Stimulated activated CD8-positive, alpha-beta memory T cell treated with anti-CD3 and anti-CD28 coated beads, Interleukin-4, amount 100 ng/mL, for 48 hours (primary cell): ENCODE data around the gene IL33.
A peak's percentile ranks its signal among the peaks of the same experiment; 100 is the strongest.

Experiments
- DNase-seq: peaks from one replicate; pipeline ENCODE4 v3.0.0-alpha.2; 2020

IL33 gene

DNA sequence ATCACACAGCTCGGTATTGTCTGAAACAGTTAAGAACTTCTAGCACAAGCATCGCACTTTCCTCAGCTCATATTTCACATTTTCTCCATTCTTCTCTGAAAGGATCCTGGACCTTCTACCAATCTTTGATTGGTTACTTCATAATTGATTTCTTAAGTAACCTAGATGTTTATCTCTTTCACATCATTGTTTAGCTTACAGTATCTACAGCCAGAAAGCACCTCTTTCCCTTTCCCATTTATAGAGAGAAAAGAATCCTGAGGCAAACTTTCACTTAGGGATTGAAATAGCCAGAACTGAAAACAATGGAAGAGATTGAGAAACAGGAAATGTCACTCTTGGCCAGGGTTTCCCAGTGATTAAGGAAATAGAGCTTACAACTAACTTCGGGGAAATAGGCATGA is 2.5 kb downstream of the IL33 start:
- DNase-seq: no peak

DNA sequence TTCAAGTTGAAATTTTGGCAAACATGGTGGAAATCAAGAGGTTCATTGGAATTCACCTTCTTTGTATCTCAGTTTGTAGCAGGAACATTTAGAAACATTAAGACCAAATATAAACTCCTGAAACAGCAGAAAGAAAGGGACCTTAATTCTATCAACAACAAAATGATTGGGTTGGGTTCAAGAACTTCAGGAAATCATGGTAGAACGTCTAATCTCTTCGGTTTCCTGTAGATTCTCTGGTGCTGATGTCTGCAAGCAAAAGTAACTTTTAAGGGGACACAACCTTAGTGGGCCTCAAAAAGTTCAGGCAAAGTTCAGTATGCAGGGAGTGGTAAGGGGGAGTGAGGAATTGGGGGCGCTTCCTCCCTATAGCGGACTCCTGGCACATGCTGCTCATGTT is 3.4 kb downstream of the IL33 start:
- DNase-seq: no peak

GRCh38 chr9:6219981-6220380 is 4.4 kb downstream of the IL33 start:
- no peak for DNase-seq

- DNase-seq: no peak
Observed at GRCh38 chr9:6224393-6225154, 9.0 kb downstream of the IL33 start.

GRCh38 chr9:6226696-6227095 is 11.1 kb downstream of the IL33 start:
- DNase-seq: no peak

- DNase-seq: no peak
Observed at GRCh38 chr9:6229186-6229585, 13.6 kb downstream of the IL33 start.

DNA sequence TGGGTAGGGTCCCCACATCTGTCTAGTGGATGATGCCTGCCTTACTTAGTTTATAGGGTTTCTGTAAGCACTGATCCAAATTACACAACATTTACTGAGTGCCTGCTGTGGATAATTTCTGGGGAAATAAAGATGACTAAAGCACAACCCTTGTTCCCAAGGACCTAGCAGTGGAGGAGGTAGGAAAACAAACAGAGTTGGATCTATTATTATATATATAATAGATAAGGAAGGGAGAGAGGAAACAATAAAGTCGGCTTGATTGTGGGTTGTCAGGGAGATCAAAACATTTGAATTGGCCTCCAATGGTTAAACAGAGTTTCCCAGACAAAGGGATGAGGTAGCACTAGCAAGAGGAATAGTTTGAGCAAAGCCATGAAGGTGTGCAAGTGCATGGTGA is 14.0 kb downstream of the IL33 start:
- DNase-seq: no peak

DNA sequence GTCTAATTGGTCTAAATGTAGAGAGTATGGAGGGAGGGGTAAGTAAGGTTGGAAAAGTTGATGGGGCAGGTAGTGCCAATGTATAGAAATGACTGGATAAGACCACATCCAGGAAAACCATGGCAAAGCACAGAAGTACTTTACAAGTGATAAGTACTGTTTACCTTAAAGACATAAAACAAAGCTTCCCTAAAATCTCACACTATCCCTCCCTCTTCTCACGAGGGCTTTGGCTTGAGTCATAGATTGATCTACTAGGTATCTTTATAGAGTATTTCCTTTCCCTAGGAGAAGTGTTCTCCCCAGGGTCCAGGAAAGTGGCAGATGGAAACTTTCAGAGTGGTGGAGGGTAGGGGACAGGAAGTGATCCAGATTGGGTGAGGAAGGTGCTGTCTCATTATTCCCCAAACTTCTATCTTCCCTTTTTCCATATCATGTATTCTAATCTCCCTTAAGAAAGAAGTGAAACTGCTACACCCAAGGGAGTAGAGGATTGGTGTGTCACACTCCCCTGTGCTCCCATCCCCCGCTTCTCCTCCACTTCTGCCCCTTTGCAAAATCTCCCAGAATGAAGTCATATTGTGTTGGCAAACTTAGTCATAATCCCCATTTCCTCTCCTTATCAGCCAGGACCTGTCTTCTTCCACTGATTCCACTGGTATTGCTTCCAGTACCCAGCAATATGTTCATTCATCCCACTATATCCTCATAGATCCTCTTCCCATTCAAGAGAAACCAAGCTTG is 14.6 kb downstream of the IL33 start:
- DNase-seq: no peak

DNA sequence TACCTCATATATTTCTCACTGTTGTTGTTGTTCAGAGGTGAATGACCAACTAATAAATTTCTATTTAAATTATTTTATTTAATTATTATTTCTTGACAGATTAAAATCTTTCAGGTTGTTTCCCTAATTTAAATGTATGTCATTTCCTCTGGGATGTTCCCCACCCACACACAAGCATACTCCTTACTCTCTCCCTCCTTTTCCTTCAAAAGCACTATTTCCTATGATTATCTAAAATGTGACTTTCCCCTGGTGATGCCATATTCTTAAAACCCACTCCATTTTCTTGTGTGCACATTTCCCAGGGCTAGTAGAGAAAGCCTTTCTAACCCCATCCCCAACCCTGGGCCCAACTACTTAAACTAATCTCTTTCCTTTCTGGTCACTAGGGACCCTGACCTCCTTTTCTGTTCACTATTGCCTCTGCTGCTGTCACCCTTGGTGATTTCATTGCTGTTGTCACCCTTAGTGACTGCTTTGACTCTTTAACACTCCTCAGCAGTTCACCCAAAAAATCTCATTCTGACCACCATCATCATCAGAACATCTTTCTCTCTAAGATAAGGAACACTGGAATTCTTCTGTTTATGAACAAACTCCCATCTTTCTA is 16.8 kb downstream of the IL33 start:
- DNase-seq: no peak

DNA sequence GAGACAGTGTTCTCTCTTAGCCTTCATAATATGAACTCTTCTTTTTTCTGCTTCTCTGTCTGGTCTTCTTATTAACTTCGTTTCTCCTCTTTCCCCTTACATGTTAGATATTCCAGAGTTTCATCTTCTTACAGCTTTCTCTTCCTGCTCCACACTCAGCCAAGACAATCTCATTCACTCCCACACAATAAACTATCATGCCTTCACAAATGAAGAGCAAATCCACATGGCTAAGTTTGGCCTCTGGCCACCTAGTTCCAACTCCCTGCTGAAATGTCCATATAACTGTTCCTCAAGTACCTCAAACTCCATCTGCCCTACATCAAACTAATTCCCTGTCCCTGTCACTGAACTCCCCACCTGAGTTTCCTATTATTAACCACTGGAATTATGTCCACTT is 18.4 kb downstream of the IL33 start:
- DNase-seq: no peak

- no peak for DNase-seq
Observed at GRCh38 chr9:6237267-6237666, 21.7 kb downstream of the IL33 start.

DNA sequence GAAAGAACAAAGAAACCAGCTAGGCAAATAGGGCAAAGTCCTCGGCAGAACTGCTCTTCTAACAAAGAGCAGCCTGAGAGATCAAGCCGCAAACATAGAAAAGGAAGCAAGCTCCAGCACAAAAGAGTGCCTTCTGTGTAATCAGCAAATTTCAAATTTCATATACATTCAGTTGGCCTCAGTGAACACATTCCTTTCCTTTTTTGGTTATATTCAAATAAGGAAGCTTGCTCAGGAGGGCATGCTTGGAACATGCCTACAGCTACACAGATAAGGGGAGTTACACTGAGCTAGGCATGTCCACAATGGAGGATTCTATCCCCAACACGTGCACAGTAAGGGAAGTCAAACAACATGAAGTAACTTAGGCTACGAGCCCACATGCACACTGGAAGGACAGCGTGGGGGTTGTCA is 23.4 kb downstream of the IL33 start:
- no peak for DNase-seq

DNA sequence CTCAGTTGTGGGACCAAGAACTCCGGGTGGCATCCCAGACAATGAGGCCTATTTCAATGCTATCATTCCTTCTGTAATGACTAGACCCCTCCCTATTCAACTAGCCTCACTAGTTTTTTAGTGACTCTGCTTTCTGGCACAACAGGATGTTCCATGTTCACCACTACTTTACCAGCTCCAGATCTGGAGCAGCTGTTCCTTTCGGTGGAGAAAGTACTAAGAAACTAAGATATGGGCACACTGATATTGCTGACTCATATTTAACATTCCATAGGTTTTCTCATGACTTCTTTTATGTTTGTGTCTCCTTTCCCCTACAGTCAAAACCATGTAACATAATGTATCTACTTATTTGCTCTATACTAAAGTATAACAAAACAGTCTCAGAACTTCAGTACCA is 24.1 kb downstream of the IL33 start:
- DNase-seq: no peak

DNA sequence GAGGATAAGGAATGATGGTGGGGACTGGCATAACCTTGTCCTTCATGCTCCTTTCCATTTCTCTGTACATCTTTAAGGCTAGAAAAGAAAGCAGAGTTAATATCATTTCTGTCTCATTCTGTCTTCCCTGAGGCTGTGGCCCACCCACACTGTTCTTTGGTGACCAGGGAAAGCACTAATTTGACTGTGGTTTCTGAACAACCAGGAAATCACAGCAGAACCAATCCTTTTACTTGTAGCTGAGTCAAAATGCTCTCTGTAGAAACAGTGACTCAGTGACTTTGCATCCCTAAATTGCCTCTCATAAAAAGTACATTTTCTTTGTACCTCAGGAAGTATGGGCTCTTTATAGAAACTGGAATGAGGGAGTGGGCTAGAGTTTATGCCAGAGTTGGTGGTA is 28.1 kb downstream of the IL33 start:
- peak; percentile 33 for DNase-seq

GRCh38 chr9:6247266-6247665 is 31.7 kb downstream of the IL33 start:
- no peak for DNase-seq

- no peak for DNase-seq
Observed at GRCh38 chr9:6268826-6269397, 53.3 kb downstream of the IL33 start.

- DNase-seq: no peak
Observed at GRCh38 chr9:6270896-6271295, 55.3 kb downstream of the IL33 start.

- no peak for DNase-seq
Observed at GRCh38 chr9:6271508-6272228, 56.1 kb downstream of the IL33 start.

DNA sequence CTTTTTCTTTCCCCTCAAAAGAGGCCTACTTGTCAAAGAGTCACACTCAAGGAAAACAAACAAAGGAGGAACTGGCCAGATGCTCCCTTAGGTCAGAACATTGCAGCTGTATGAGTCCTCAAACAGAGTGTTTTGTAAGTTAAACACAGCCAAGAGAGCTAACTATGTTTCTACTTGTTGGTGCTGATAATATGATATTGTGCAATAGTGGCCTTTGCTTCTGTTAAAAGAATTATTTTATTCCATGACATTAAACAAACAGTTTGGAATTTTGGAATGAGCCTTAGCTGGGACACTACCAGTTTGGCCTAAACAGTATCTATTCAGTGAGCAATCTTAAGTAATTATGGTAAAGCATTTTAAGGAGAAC is 56.6 kb downstream of the IL33 start:
- no peak for DNase-seq

GRCh38 chr9:6277417-6277816 is 61.8 kb downstream of the IL33 start:
- no peak for DNase-seq

GRCh38 chr9:6301858-6302257 is 86.3 kb downstream of the IL33 start:
- DNase-seq: no peak

DNA sequence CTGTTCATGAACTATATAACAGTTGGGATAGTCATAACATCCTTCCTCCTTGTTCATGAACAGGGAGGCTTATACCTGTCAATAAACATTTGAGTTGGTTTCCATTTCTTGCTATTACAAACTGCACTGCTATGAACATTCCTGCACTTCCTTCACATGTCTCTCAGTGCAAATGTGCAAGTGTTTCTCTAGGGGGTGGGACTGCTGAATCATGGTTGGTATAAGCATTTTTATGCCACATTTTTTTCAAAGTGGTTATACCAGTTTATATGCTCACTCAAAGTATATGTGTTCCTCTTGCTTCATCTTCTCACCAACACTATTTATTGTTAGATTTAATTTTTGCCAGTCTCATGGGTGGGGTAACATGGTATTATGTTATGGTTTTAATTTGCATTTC is 86.8 kb downstream of the IL33 start:
- no peak for DNase-seq

- DNase-seq: no peak
Observed at GRCh38 chr9:6304232-6304631, 88.6 kb downstream of the IL33 start.
